ENCODE measurements around the gene PLXNA4. TPM values are rescaled to one million over a fixed set of nuclear protein-coding genes. Genes with fewer than 3 reads are reported as not detected.

PLXNA4 gene
- total RNA-seq, 1 donor from 2014 or later = 0.13 TPM

- DNase-seq (ENCODE audit: low spot score) = no peak
- Mint-ChIP-seq H3K36me3 (ENCODE audit: low read depth) (no peaks in the 10 kb centered on the region), H3K4me1 (ENCODE audit: low read depth) (peaks cover 46% of the 10 kb centered on the region), H3K9me3 (no peaks in the 10 kb centered on the region), H3K27ac (no peak overlapping the region), H3K27me3 (ENCODE audit: insufficient read depth) (peaks cover 10% of the 10 kb centered on the region), H3K4me3 (no peak overlapping the region)
- intact Hi-C loops (cut with micrococcal nuclease) = no loop called here
Observed at GRCh38 chr7:132458729-132459128, 117.5 kb downstream of the PLXNA4 start.

- Mint-ChIP-seq H3K4me3 (no peak overlapping the region), H3K4me1 (ENCODE audit: low read depth) (peaks cover 39% of the 10 kb centered on the region), H3K9me3 (no peaks in the 10 kb centered on the region), H3K27ac (no peak overlapping the region), H3K27me3 (ENCODE audit: insufficient read depth) (peaks cover 17% of the 10 kb centered on the region), H3K36me3 (ENCODE audit: low read depth) (no peaks in the 10 kb centered on the region)
- intact Hi-C loops (cut with micrococcal nuclease) = no loop called here
- DNase-seq (ENCODE audit: low spot score) = no peak
Observed at GRCh38 chr7:132457658-132458057, 118.6 kb downstream of the PLXNA4 start.

- Mint-ChIP-seq H3K4me1 (ENCODE audit: low read depth) (peaks cover 38% of the 10 kb centered on the region), H3K36me3 (ENCODE audit: low read depth) (no peaks in the 10 kb centered on the region), H3K9me3 (no peaks in the 10 kb centered on the region), H3K27me3 (ENCODE audit: insufficient read depth) (peaks cover 17% of the 10 kb centered on the region), H3K27ac (no peak overlapping the region), H3K4me3 (no peak overlapping the region)
- no peak for DNase-seq (ENCODE audit: low spot score)
- intact Hi-C loops (cut with micrococcal nuclease) = no loop called here
Observed at GRCh38 chr7:132456418-132456817, 119.9 kb downstream of the PLXNA4 start.

- no peaks in the 10 kb centered on the region for H3K9me3 Mint-ChIP-seq
- peaks cover 17% of the 10 kb centered on the region for H3K27me3 Mint-ChIP-seq (ENCODE audit: insufficient read depth)
- no peaks in the 10 kb centered on the region for H3K36me3 Mint-ChIP-seq (ENCODE audit: low read depth)
- H3K4me3 Mint-ChIP-seq = no peak overlapping the region
- intact Hi-C loops (cut with micrococcal nuclease) = no loop called here
- DNase-seq (ENCODE audit: low spot score) = no peak
- peaks cover 38% of the 10 kb centered on the region for H3K4me1 Mint-ChIP-seq (ENCODE audit: low read depth)
- H3K27ac Mint-ChIP-seq = no peak overlapping the region
Observed at GRCh38 chr7:132455378-132455777, 120.9 kb downstream of the PLXNA4 start.

GRCh38 chr7:132453826-132454225 lies 122.4 kb downstream of the PLXNA4 start:
- no peaks in the 10 kb centered on the region for H3K36me3 Mint-ChIP-seq (ENCODE audit: low read depth)
- intact Hi-C loops (cut with micrococcal nuclease) = loop anchor here (5.0 kb wide), 1 partner anchor 73 kb away; no protein-coding TSS in a partner anchor
- peaks cover 14% of the 10 kb centered on the region for H3K27me3 Mint-ChIP-seq (ENCODE audit: insufficient read depth)
- no peak for DNase-seq (ENCODE audit: low spot score)
- H3K4me1 Mint-ChIP-seq (ENCODE audit: low read depth) = peaks cover 50% of the 10 kb centered on the region
- no peak overlapping the region for H3K27ac Mint-ChIP-seq
- no peak overlapping the region for H3K4me3 Mint-ChIP-seq
- H3K9me3 Mint-ChIP-seq = no peaks in the 10 kb centered on the region

- no peak overlapping the region for H3K4me3 Mint-ChIP-seq
- H3K27ac Mint-ChIP-seq = peak overlapping the region; percentile 22
- H3K36me3 Mint-ChIP-seq (ENCODE audit: low read depth) = peaks cover 3% of the 10 kb centered on the region
- H3K9me3 Mint-ChIP-seq = no peaks in the 10 kb centered on the region
- intact Hi-C loops (cut with micrococcal nuclease) = loop anchor here (2.0 to 5.0 kb wide), 2 partner anchors 20 to 76 kb away; no protein-coding TSS in a partner anchor
- no peak for DNase-seq (ENCODE audit: low spot score)
- H3K4me1 Mint-ChIP-seq (ENCODE audit: low read depth) = peaks cover 61% of the 10 kb centered on the region
- H3K27me3 Mint-ChIP-seq (ENCODE audit: insufficient read depth) = peaks cover 11% of the 10 kb centered on the region
Observed at GRCh38 chr7:132451161-132451560, 125.1 kb downstream of the PLXNA4 start.

GRCh38 chr7:132450696-132451095 lies 125.6 kb downstream of the PLXNA4 start:
- Mint-ChIP-seq H3K9me3 (no peaks in the 10 kb centered on the region), H3K4me1 (ENCODE audit: low read depth) (peaks cover 64% of the 10 kb centered on the region), H3K36me3 (ENCODE audit: low read depth) (peaks cover 4% of the 10 kb centered on the region), H3K4me3 (no peak overlapping the region), H3K27me3 (ENCODE audit: insufficient read depth) (peaks cover 11% of the 10 kb centered on the region), H3K27ac (peak overlapping the region; percentile 22)
- intact Hi-C loops (cut with micrococcal nuclease) = loop anchor here (2.0 to 5.0 kb wide), 2 partner anchors 20 to 77 kb away; no protein-coding TSS in a partner anchor
- DNase-seq (ENCODE audit: low spot score) = no peak

- peaks cover 11% of the 10 kb centered on the region for H3K27me3 Mint-ChIP-seq (ENCODE audit: insufficient read depth)
- H3K4me1 Mint-ChIP-seq (ENCODE audit: low read depth) = peaks cover 64% of the 10 kb centered on the region
- H3K36me3 Mint-ChIP-seq (ENCODE audit: low read depth) = peaks cover 6% of the 10 kb centered on the region
- intact Hi-C loops (cut with micrococcal nuclease) = loop anchor here (2.0 to 5.0 kb wide), 2 partner anchors 19 to 77 kb away; no protein-coding TSS in a partner anchor
- H3K9me3 Mint-ChIP-seq = no peaks in the 10 kb centered on the region
- H3K4me3 Mint-ChIP-seq = peak overlapping the region; percentile 5
- peak overlapping the region; percentile 26 for H3K27ac Mint-ChIP-seq
- DNase-seq (ENCODE audit: low spot score) = no peak
Observed at GRCh38 chr7:132450188-132450587, 126.1 kb downstream of the PLXNA4 start.

- H3K36me3 Mint-ChIP-seq (ENCODE audit: low read depth) = peaks cover 11% of the 10 kb centered on the region
- H3K9me3 Mint-ChIP-seq = no peaks in the 10 kb centered on the region
- no peak overlapping the region for H3K4me3 Mint-ChIP-seq
- H3K27me3 Mint-ChIP-seq (ENCODE audit: insufficient read depth) = peaks cover 2% of the 10 kb centered on the region
- intact Hi-C loops (cut with micrococcal nuclease) = no loop called here
- DNase-seq (ENCODE audit: low spot score) = no peak
- H3K27ac Mint-ChIP-seq = no peak overlapping the region
- peaks cover 64% of the 10 kb centered on the region for H3K4me1 Mint-ChIP-seq (ENCODE audit: low read depth)
Observed at GRCh38 chr7:132446666-132447278, 129.5 kb downstream of the PLXNA4 start.

- Mint-ChIP-seq H3K27ac (no peak overlapping the region), H3K4me1 (ENCODE audit: low read depth) (peaks cover 58% of the 10 kb centered on the region), H3K4me3 (no peak overlapping the region), H3K36me3 (ENCODE audit: low read depth) (peaks cover 11% of the 10 kb centered on the region), H3K9me3 (no peaks in the 10 kb centered on the region), H3K27me3 (ENCODE audit: insufficient read depth) (peaks cover 3% of the 10 kb centered on the region)
- intact Hi-C loops (cut with micrococcal nuclease) = no loop called here
- DNase-seq (ENCODE audit: low spot score) = no peak
Observed at GRCh38 chr7:132446260-132446659, 130.0 kb downstream of the PLXNA4 start.

- Mint-ChIP-seq H3K4me1 (ENCODE audit: low read depth) (peaks cover 53% of the 10 kb centered on the region), H3K9me3 (no peaks in the 10 kb centered on the region), H3K27ac (no peak overlapping the region), H3K27me3 (ENCODE audit: insufficient read depth) (peaks cover 6% of the 10 kb centered on the region), H3K36me3 (ENCODE audit: low read depth) (peaks cover 11% of the 10 kb centered on the region), H3K4me3 (no peak overlapping the region)
- DNase-seq (ENCODE audit: low spot score) = no peak
- intact Hi-C loops (cut with micrococcal nuclease) = no loop called here
Observed at GRCh38 chr7:132443761-132444520, 132.3 kb downstream of the PLXNA4 start.

GRCh38 chr7:132441935-132442334 lies 134.3 kb downstream of the PLXNA4 start:
- peaks cover 66% of the 10 kb centered on the region for H3K4me1 Mint-ChIP-seq (ENCODE audit: low read depth)
- H3K4me3 Mint-ChIP-seq = no peak overlapping the region
- intact Hi-C loops (cut with micrococcal nuclease) = no loop called here
- DNase-seq (ENCODE audit: low spot score) = no peak
- H3K36me3 Mint-ChIP-seq (ENCODE audit: low read depth) = peaks cover 11% of the 10 kb centered on the region
- H3K27me3 Mint-ChIP-seq (ENCODE audit: insufficient read depth) = peaks cover 6% of the 10 kb centered on the region
- H3K9me3 Mint-ChIP-seq = no peaks in the 10 kb centered on the region
- no peak overlapping the region for H3K27ac Mint-ChIP-seq

- H3K27me3 Mint-ChIP-seq (ENCODE audit: insufficient read depth) = peaks cover 6% of the 10 kb centered on the region
- no peak for DNase-seq (ENCODE audit: low spot score)
- H3K9me3 Mint-ChIP-seq = no peaks in the 10 kb centered on the region
- H3K4me3 Mint-ChIP-seq = no peak overlapping the region
- H3K4me1 Mint-ChIP-seq (ENCODE audit: low read depth) = peaks cover 73% of the 10 kb centered on the region
- peaks cover 4% of the 10 kb centered on the region for H3K36me3 Mint-ChIP-seq (ENCODE audit: low read depth)
- no peak overlapping the region for H3K27ac Mint-ChIP-seq
- intact Hi-C loops (cut with micrococcal nuclease) = no loop called here
Observed at GRCh38 chr7:132440151-132440550, 136.1 kb downstream of the PLXNA4 start.

Data from activated T-helper 1 cell treated with anti-CD3 and anti-CD28 coated beads, Interleukin-12 subunit alpha, Interleukin-12 subunit beta, Interleukin-2, Interleukin-4 antibody, amounts not matched to agents 30 ng/mL and 10 ng/mL and 1 ng/mL, durations not matched to agents 14 hours and 24 hours and 36 hours (primary cell).